IPS-15b (cell line): Measurements from ENCODE around the gene WDR77.

Source experiments
- H3K27me3 ChIP-seq: one replicate; pipeline ENCODE4 v1.6.1; 2013; ENCODE audit warnings: low read length; ENCODE audit not compliant: control insufficient read depth, insufficient read depth
- H3K36me3 ChIP-seq: one replicate; pipeline ENCODE4 v1.6.1; 2013; ENCODE audit warnings: low read length; ENCODE audit not compliant: control insufficient read depth, insufficient read depth
- H3K4me1 ChIP-seq: one replicate; pipeline ENCODE4 v1.6.1; 2013; ENCODE audit warnings: mild to moderate bottlenecking, low read length; ENCODE audit not compliant: control insufficient read depth, insufficient read depth
- H3K4me3 ChIP-seq: one replicate; pipeline ENCODE4 v1.5.1; 2013; ENCODE audit warnings: low read depth, low read length
- H3K9ac ChIP-seq: one replicate; pipeline ENCODE4 v1.6.1; 2013; ENCODE audit warnings: low read depth, mild to moderate bottlenecking, low read length
- H3K9me3 ChIP-seq: one replicate; pipeline ENCODE4 v1.6.1; 2013; ENCODE audit warnings: mild to moderate bottlenecking, low read length; ENCODE audit not compliant: control insufficient read depth, insufficient read depth

The WDR77 gene

DNA sequence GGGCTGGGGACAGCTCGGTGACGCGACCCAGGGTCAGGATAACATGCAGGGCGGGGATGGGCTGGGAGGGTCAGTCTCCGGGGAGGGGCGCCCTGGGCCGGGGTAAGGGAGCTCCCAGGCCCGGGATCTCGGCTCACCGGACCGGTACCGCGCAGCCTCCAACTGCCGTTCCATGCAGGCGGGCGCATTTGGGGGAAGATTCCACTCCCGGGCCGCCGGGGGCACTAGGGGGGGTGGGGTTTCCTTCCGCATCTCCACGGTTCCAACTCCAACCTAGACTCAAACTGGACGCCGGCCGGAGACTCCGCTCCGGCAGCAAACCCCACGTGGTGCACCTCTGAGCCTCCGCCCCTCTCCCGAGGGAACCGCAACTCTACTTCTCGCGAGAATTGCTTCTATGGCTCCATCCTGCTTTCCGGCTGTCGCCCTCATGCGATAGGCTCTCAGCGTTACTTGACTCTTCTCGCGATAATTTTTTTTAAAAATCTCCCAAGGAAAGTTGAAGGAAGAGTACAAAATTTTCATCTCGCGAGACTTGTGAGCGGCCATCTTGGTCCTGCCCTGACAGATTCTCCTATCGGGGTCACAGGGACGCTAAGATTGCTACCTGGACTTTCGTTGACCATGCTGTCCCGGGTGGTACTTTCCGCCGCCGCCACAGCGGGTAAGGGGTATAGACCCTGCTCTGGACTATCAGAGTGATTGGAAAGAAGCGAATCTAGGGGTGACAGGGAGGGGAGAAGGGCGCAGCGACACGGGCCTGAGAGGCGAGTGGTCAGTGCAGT, at the start of gene WDR77, which contains the start of gene ATP5PB:
TSS of gene WDR77 (minus strand) at position 339 of the 785 bp plus-strand sequence. CDS start at position 252, 87 bp downstream.
TSS of gene ATP5PB (plus strand) at position 547 of the 785 bp plus-strand sequence. CDS start at position 625, 78 bp downstream.
- Histone ChIP-seq H3K4me3 (peak within 1 kb of the TSS; percentile 100), H3K9me3 (no peaks in the 10 kb centered on the region), H3K4me1 (peaks cover 4% of the 10 kb centered on the region), H3K27me3 (no peaks in the 10 kb centered on the region), H3K9ac (peak within 1 kb of the TSS; percentile 91), H3K36me3 (peaks cover 6% of the 10 kb centered on the region)

DNA sequence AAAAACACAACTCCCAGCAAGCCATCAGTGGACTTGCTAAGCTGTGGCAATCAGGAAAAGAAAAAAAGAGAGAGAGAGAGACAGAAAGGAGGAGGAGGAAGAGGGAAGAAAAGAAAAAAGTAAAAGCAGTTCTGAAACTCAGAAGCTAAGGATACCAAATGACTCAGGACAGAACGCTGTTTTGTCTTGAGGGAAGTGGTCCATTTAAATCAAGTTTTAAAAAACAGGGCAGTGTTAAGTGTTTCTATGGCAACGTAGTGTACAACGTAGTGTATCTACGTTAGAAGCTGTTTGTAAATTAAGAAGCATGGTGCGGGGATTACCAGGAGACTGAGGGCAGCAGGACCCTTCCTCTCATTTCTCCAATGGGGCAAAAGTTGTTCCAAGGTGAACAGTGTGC, 48.5 kb upstream of the WDR77 start:
- Histone ChIP-seq H3K9me3 (no peaks in the 10 kb centered on the region), H3K9ac (no peak overlapping the region), H3K4me1 (no peaks in the 10 kb centered on the region), H3K4me3 (no peak overlapping the region), H3K27me3 (no peaks in the 10 kb centered on the region), H3K36me3 (no peaks in the 10 kb centered on the region)

DNA sequence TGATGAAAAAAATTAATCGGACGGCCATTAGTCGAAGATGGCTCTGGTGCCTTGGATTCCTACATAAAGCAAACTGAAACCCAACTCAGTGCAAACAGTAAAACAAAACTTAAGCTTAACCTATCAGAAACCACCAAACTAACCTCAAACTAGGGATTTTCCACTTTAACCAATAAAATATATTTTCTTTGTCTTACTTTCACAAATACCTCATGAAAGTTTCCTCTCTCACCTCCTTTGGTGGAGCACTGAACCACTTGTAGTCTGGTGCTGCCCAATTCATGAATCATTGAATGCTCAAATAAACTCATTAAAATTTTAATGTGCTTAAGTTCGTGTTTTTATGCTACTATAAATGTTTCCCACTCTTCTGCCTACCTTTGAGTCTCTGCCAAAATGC, 47.3 kb upstream of the WDR77 start:
- Histone ChIP-seq H3K9ac (no peak overlapping the region), H3K4me1 (no peaks in the 10 kb centered on the region), H3K9me3 (no peaks in the 10 kb centered on the region), H3K27me3 (no peaks in the 10 kb centered on the region), H3K36me3 (no peaks in the 10 kb centered on the region), H3K4me3 (no peak overlapping the region)

GRCh38 chr1:111491070-111491469, 42.0 kb upstream of the WDR77 start:
- no peaks in the 10 kb centered on the region for H3K9me3 ChIP-seq
- no peaks in the 10 kb centered on the region for H3K4me1 ChIP-seq
- H3K4me3 ChIP-seq, result no peak overlapping the region
- no peak overlapping the region for H3K9ac ChIP-seq
- H3K36me3 ChIP-seq, result no peaks in the 10 kb centered on the region
- no peaks in the 10 kb centered on the region for H3K27me3 ChIP-seq

- Histone ChIP-seq H3K27me3 (no peaks in the 10 kb centered on the region), H3K4me1 (no peaks in the 10 kb centered on the region), H3K9me3 (no peaks in the 10 kb centered on the region), H3K9ac (no peak overlapping the region), H3K36me3 (no peaks in the 10 kb centered on the region), H3K4me3 (no peak overlapping the region)
Observed at GRCh38 chr1:111490220-111490619, 41.2 kb upstream of the WDR77 start.

GRCh38 chr1:111489604-111490003, 40.5 kb upstream of the WDR77 start:
- no peaks in the 10 kb centered on the region for H3K36me3 ChIP-seq
- no peak overlapping the region for H3K4me3 ChIP-seq
- H3K9me3 ChIP-seq, result no peaks in the 10 kb centered on the region
- H3K4me1 ChIP-seq, result no peaks in the 10 kb centered on the region
- no peaks in the 10 kb centered on the region for H3K27me3 ChIP-seq
- no peak overlapping the region for H3K9ac ChIP-seq

GRCh38 chr1:111488669-111489068, 39.6 kb upstream of the WDR77 start:
- Histone ChIP-seq H3K4me1 (no peaks in the 10 kb centered on the region), H3K9ac (no peak overlapping the region), H3K36me3 (no peaks in the 10 kb centered on the region), H3K27me3 (no peaks in the 10 kb centered on the region), H3K4me3 (no peak overlapping the region), H3K9me3 (no peaks in the 10 kb centered on the region)

DNA sequence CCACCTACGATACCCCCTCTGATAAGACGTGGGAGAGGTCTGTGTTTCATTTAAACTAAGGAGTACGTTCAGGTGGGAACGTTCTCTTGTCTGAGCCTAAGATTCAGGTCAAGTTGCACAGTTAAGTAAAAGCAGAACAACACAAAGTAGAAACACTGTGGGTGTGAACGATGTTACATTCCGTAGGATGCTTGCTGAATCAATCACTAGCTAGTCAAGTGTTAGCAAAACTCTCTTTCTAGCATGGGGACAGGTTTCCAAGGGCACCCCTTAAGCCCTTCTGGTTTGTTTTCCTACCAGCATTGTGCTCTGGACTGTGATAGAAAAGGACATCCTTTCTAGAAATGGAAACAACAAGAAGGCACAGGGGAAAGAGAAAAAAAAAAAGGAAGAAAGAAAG, 38.1 kb upstream of the WDR77 start:
- no peaks in the 10 kb centered on the region for H3K9me3 ChIP-seq
- H3K4me3 ChIP-seq, result no peak overlapping the region
- no peaks in the 10 kb centered on the region for H3K36me3 ChIP-seq
- H3K9ac ChIP-seq, result no peak overlapping the region
- H3K4me1 ChIP-seq, result no peaks in the 10 kb centered on the region
- H3K27me3 ChIP-seq, result no peaks in the 10 kb centered on the region

DNA sequence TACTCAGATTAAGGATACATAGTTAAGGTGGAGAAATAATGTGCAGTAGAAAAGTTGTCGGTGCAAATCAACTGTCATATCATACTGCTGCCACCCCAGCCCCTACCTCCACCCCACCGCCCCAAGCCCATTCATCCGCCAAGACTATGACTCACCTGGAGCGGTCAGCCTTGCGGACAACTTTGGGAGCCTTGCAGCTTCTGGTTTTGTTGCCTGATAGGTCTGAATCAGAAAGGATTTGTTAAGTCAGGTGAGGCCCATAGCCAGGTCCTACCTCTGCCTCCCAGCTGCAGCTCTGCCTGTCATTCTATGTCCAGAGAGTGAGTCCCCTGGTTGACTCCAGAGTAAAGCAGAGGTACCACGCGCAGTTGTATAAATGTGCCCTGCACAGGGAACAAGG, 37.4 kb upstream of the WDR77 start:
- no peak overlapping the region for H3K4me3 ChIP-seq

DNA sequence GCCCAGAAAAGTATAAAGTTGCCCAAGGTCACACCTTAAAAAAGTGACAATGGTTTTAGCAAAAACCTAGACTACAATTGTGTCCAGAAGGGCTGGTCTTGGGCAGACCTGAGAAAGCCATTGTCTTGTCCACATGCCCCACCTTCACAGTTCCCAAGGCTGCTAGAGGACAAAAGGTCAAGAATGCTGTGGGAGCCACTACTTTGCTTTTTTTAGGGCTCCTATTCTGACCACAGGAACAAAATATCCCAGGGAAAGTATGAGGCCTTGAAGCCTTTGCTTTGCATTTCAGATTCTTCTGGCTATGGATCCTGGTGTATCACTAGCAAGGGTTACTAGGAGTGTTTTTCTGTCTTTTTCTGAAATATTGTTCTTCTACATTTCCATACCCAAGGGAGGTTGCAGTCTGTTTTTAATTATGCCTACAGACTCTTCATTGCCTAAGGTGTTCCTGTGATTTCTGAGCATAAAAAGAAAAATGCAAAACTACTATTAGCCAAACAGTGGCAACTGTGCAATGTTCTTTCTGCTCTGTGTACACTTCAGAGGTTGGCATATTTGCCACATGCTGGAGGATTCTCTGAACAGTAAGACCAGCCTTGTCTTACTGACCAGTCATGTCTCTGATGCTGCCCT, 35.5 kb upstream of the WDR77 start:
- H3K27me3 ChIP-seq, result no peaks in the 10 kb centered on the region
- no peaks in the 10 kb centered on the region for H3K36me3 ChIP-seq
- H3K4me1 ChIP-seq, result no peaks in the 10 kb centered on the region
- no peak overlapping the region for H3K9ac ChIP-seq
- H3K4me3 ChIP-seq, result no peak overlapping the region
- no peaks in the 10 kb centered on the region for H3K9me3 ChIP-seq

More for the DNA sequence above, 37.4 kb upstream of the WDR77 start:
- Histone ChIP-seq H3K36me3 (no peaks in the 10 kb centered on the region), H3K9me3 (no peaks in the 10 kb centered on the region), H3K27me3 (no peaks in the 10 kb centered on the region), H3K4me1 (no peaks in the 10 kb centered on the region), H3K9ac (no peak overlapping the region)

GRCh38 chr1:111483876-111484275, 34.8 kb upstream of the WDR77 start:
- H3K4me3 ChIP-seq, result no peak overlapping the region
- no peaks in the 10 kb centered on the region for H3K36me3 ChIP-seq
- no peaks in the 10 kb centered on the region for H3K27me3 ChIP-seq
- H3K4me1 ChIP-seq, result no peaks in the 10 kb centered on the region
- no peaks in the 10 kb centered on the region for H3K9me3 ChIP-seq
- H3K9ac ChIP-seq, result no peak overlapping the region

GRCh38 chr1:111483166-111483565, 34.1 kb upstream of the WDR77 start:
- no peak overlapping the region for H3K9ac ChIP-seq
- H3K4me1 ChIP-seq, result no peaks in the 10 kb centered on the region
- H3K27me3 ChIP-seq, result no peaks in the 10 kb centered on the region
- no peaks in the 10 kb centered on the region for H3K9me3 ChIP-seq
- no peaks in the 10 kb centered on the region for H3K36me3 ChIP-seq
- no peak overlapping the region for H3K4me3 ChIP-seq
